ENCODE measurements around the gene PSMD11. TPM values are rescaled to one million over a fixed set of nuclear protein-coding genes. Genes with fewer than 3 reads are reported as not detected.

Gene PSMD11
- total and polyA plus RNA-seq, 2 of the 8 experiments (the other 6 are each of a cell fraction or from before 2014, with no cell fraction given), result 68.4 to 171 TPM

GRCh38 chr17:32445497-32445896, 1.2 kb downstream of the PSMD11 start:
- Histone ChIP-seq H2AK5ac (ENCODE audit: low read depth, low read length) (no peak overlapping the region), H3K9ac (replicated peaks in 1 of 4; ENCODE audit: extremely low read depth in 1 of 4, low read depth in 3 of 4, low read length in 3 of 4) (peak overlapping the region; percentile 38 to 85 (median 82); a peak in 6 of 7 replicates), H3K56ac (replicated peaks; ENCODE audit: insufficient read length, low read depth, low read length) (no peak overlapping the region), H3K4ac (replicated peaks; ENCODE audit: insufficient read length, low read depth, low read length) (no peak overlapping the region), H3K18ac (ENCODE audit: extremely low read depth, low read length) (no peak overlapping the region), H3K4me1 (replicated peaks in 1 of 4; ENCODE audit: control insufficient read depth in 3 of 4, insufficient read depth in 4 of 4, low read length in 3 of 4) (peaks cover 0 to 4% (median 1%) of the 10 kb centered on the region in 4 experiments; a peak in 2 of 7 replicates), H3K23me2 (ENCODE audit: low read depth, low read length) (no peaks in the 10 kb centered on the region), H3K4me3 (ENCODE audit: extremely low read depth in 1 of 4, insufficient read depth in 2 of 4, low read depth in 3 of 4, low read length in 4 of 4) (peak overlapping the region; percentile 93 to 98 (median 96)), H4K5ac (ENCODE audit: insufficient read length, low read depth, low read length) (no peak overlapping the region), H3K36me3 (ENCODE audit: control insufficient read depth in 2 of 4, insufficient read depth in 4 of 4, low read length in 3 of 4) (peaks cover 0 to 34% (median 9%) of the 10 kb centered on the region in 4 experiments; a peak in 5 of 8 replicates), H3K27me3 (replicated peaks in 1 of 4; ENCODE audit: control insufficient read depth in 3 of 4, extremely low read depth in 1 of 4, insufficient read depth in 3 of 4, low read length in 3 of 4) (peaks cover 0 to 2% (median 0%) of the 10 kb centered on the region in 4 experiments; a peak in 1 of 7 replicates), H3K4me2 (ENCODE audit: insufficient read depth in 1 of 2, low read depth in 2 of 2, low read length in 2 of 2) (peak overlapping the region; percentile 77 to 87), H2BK15ac (ENCODE audit: low read length) (no peak overlapping the region), H4K91ac (replicated peaks; ENCODE audit: insufficient read length, low read length) (no peak overlapping the region), H2AFZ (ENCODE audit: low read length) (no peak overlapping the region), H3K23ac (ENCODE audit: insufficient read length) (no peak overlapping the region), H3K27ac (ENCODE audit: low read depth, low read length) (no peak overlapping the region), H2BK120ac (replicated peaks; ENCODE audit: low read depth, low read length) (no peak overlapping the region), H3K9me3 (ENCODE audit: insufficient read depth in 2 of 2, low read depth in 1 of 2, low read length in 1 of 2) (peaks cover 9% of the 10 kb centered on the region in 2 experiments; a peak in 3 of 4 replicates), H2BK5ac (ENCODE audit: low read depth, low read length) (no peak overlapping the region), H4K8ac (ENCODE audit: extremely low read depth, insufficient read depth, low read length) (no peak overlapping the region), H3K79me2 (ENCODE audit: control insufficient read depth in 1 of 2, insufficient read depth in 2 of 2, low read length in 2 of 2) (peaks cover 18 to 53% of the 10 kb centered on the region in 2 experiments), H4K20me1 (replicated peaks in 1 of 2; ENCODE audit: control insufficient read depth in 1 of 2, insufficient read depth in 2 of 2, low read length in 2 of 2) (peaks cover 3 to 6% of the 10 kb centered on the region in 2 experiments), H3K79me1 (ENCODE audit: low read depth, low read length) (no peaks in the 10 kb centered on the region; the same call in 1 of the 2 replicates), H3K14ac (ENCODE audit: insufficient read length) (no peak overlapping the region), H2BK12ac (ENCODE audit: low read depth, low read length) (no peak overlapping the region), H2BK20ac (ENCODE audit: low read length) (no peak overlapping the region)
- 40% methylated on average over 6 of the region's 6 CpGs; no CpG with 5 or more reads in 1 of the 2 experiments for WGBS, 2 experiments (ENCODE audit: extremely low coverage in 1 of 2, insufficient coverage in 1 of 2, insufficient read length in 1 of 2, insufficient replicate concordance in 2 of 2, low coverage in 1 of 2, low lambda C conversion rate in 2 of 2, missing lambda C conversion rate in 1 of 2)
- CTCF ChIA-PET (ENCODE audit: partially characterized antibody), result interaction anchor here (1.1 to 4.8 kb wide), 7 partner anchors 17 to 122 kb away, joined by 3 to 47 read pairs (median 4); no protein-coding TSS in a partner anchor
- TF ChIP-seq CHD2 (IDR thresholded peaks at IDR 0.05; ENCODE audit: low read length) (no peak), SRF (IDR thresholded peaks at IDR 0.05; ENCODE audit: low read depth, low read length) (no peak), SIRT6 (IDR thresholded peaks at IDR 0.05; ENCODE audit: low read length) (no peak), KDM5A (IDR thresholded peaks at IDR 0.05; ENCODE audit: low read length) (no peak), USF2 (IDR thresholded peaks at IDR 0.05; ENCODE audit: low read length) (no peak), SUZ12 (IDR thresholded peaks at IDR 0.05; ENCODE audit: low read length) (no peak), SIX5 (IDR thresholded peaks at IDR 0.05; ENCODE audit: low read depth, low read length) (no peak), YY1 (IDR thresholded peaks at IDR 0.05; ENCODE audit: low read depth, low read length) (no peak), CEBPB (IDR thresholded peaks at IDR 0.05; ENCODE audit: low read depth, low read length) (no peak), POLR2AphosphoS5 (IDR thresholded peaks at IDR 0.05; ENCODE audit: low read depth, low read length) (no peak), TEAD4 (IDR thresholded peaks at IDR 0.05; ENCODE audit: low read depth, low read length) (no peak), EZH2 (IDR thresholded peaks at IDR 0.05; ENCODE audit: low read depth, low read length, severe bottlenecking) (no peak), HDAC6 (IDR thresholded peaks at IDR 0.05; ENCODE audit: low read depth, low read length) (no peak)
- FAIRE-seq, result no peak
- POLR2A ChIA-PET (ENCODE audit: partially characterized antibody), result interaction anchor here (0.6 to 3.3 kb wide), 11 partner anchors 24 to 175 kb away, joined by 3 to 15 read pairs (median 4); partner anchors contain the start of genes C17orf75, CDK5R1 and ZNF207
- DNase-seq (ENCODE audit: low read depth in 1 of 2, low spot score in 2 of 2), result no peak
